Lower leg skin (tissue), 4 donors: Measurements from ENCODE around the gene GYG2. TPM values are rescaled to one million over a fixed set of nuclear protein-coding genes. Genes with fewer than 3 reads are reported as not detected.
"Not testable (repeated sequence)": the region's sequence is repeated elsewhere in the genome, so short reads cannot be mapped to it uniquely, and the experiment has no call there.

ENCODE experiments used
- DNase-seq, 2 donors: peaks; one replicate each; pipeline ENCODE4 v3.0.0-alpha.2; 2019; ENCODE audit warnings: low spot score in 2 of 2
- H3K4me3 ChIP-seq: fragments of 200-600 bp; sonication (generic); 2 replicates; pipeline ENCODE4 v1.5.1; 2017; ENCODE audit warnings: mild to moderate bottlenecking, low read depth; ENCODE audit not compliant: poor library complexity, severe bottlenecking
- POLR2A ChIP-seq, 2 donors: fragments of 450-650 bp; IDR thresholded peaks; one replicate each; pipeline ENCODE4 v1.6.1; 2016 to 2017; ENCODE audit warnings: antibody characterized with exemption in 2 of 2, mild to moderate bottlenecking in 1 of 2, moderate library complexity in 1 of 2
- WGBS, 2 donors: methylation state at CpG; one replicate each; pipeline ENCODE4 v1.1.5; 2018; 5-methylcytosine and 5-hydroxymethylcytosine counted together
- intact Hi-C: fragments of 100-400 bp; cut with DNase I; formaldehyde crosslinking; loops from one replicate; pipeline ENCODE4 v1.15.0; 2023; ENCODE audit warnings: low total_unique reads
- total RNA-seq, 4 donors: library from RNA; depleted of rRNA; stranded (reverse); fragments of >200 nt; gene quantifications; one replicate each; pipeline ENCODE4 v1.1.0, GENCODE V29; 2016
- TF ChIP-seq, protein P1 (sequence below), 3 donors: fragments of 450-650 bp; IDR thresholded peaks; one replicate each; pipeline ENCODE4 v1.5.1; 2016; ENCODE audit warnings: antibody characterized with exemption in 3 of 3, mild to moderate bottlenecking in 3 of 3, moderate library complexity in 2 of 3

Gene GYG2
- total RNA-seq, 4 donors from 2014 or later = 1.5 to 7.7 (median 5.1) TPM

GRCh38 chrX:2812161-2812907 lies 16.4 kb upstream of the GYG2 start:
- intact Hi-C loops, H3K4me3 ChIP-seq: not testable (repeated sequence)
- DNase-seq = peak; percentile 17 to 85

GRCh38 chrX:2817036-2817435 lies 11.7 kb upstream of the GYG2 start:
- no peak for TF ChIP-seq POLR2A (IDR thresholded peaks at IDR 0.05)
- TF ChIP-seq, protein P1, sequence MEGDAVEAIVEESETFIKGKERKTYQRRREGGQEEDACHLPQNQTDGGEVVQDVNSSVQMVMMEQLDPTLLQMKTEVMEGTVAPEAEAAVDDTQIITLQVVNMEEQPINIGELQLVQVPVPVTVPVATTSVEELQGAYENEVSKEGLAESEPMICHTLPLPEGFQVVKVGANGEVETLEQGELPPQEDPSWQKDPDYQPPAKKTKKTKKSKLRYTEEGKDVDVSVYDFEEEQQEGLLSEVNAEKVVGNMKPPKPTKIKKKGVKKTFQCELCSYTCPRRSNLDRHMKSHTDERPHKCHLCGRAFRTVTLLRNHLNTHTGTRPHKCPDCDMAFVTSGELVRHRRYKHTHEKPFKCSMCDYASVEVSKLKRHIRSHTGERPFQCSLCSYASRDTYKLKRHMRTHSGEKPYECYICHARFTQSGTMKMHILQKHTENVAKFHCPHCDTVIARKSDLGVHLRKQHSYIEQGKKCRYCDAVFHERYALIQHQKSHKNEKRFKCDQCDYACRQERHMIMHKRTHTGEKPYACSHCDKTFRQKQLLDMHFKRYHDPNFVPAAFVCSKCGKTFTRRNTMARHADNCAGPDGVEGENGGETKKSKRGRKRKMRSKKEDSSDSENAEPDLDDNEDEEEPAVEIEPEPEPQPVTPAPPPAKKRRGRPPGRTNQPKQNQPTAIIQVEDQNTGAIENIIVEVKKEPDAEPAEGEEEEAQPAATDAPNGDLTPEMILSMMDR (IDR thresholded peaks at IDR 0.05) = no peak
- H3K4me3 ChIP-seq = no peak overlapping the region
- no peak for DNase-seq
- 67 to 72% methylated on average over 2 of the region's 2 CpGs for WGBS, 2 donors
- intact Hi-C loops = no loop called here

More at GRCh38 chrX:2812161-2812907, 16.4 kb upstream of the GYG2 start:
- TF ChIP-seq, protein P1 (IDR thresholded peaks at IDR 0.05) = peak in 1 of 3 donors; percentile 34
- WGBS, 2 donors = 15 to 39% methylated on average over 9 to 16 of the region's 16 CpGs

GRCh38 chrX:2819345-2820135 lies 9.2 kb upstream of the GYG2 start:
- 49 to 64% methylated on average over 9 of the region's 9 CpGs for WGBS, 2 donors
- TF ChIP-seq POLR2A (IDR thresholded peaks at IDR 0.05) = no peak
- TF ChIP-seq, protein P1 (IDR thresholded peaks at IDR 0.05) = no peak
- no peak overlapping the region for H3K4me3 ChIP-seq
- peak in 1 of 2 donors; percentile 42 for DNase-seq
- intact Hi-C loops = no loop called here

DNA sequence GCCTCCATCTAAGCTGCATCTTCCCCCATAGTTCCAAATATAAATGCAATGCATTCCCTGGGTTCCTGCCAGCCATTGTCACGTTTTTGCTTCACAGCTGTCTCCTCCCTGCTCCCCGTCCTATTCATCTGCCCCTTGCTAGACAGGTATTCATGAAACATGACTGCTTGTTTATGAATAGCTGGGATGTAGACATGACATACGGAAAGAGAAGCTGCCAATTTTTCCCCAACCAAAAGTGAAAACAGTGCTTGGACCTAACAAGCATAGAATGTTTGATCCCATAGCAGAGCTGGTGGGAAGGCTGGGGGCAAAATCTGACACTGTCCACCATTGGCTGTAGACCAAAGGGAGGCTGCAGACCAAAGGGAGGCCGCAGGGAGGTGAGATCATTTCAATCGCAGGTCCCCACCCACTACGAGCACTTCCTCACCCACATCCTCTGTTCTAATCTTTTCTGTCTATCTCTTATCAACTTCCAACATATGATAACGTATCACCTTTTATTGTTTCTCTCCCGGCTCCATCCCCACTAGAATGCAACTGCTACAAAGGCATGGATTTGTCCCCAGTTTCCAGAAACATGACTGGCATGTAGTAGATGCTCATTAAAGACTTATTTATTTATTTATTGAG lies 8.5 kb upstream of the GYG2 start:
- DNase-seq = peak in 1 of 2 donors; percentile 43
- 37 to 39% methylated on average over 8 of the region's 8 CpGs for WGBS, 2 donors
- intact Hi-C loops = no loop called here
- H3K4me3 ChIP-seq = no peak overlapping the region
- TF ChIP-seq POLR2A (IDR thresholded peaks at IDR 0.05) = no peak
- TF ChIP-seq, protein P1 (IDR thresholded peaks at IDR 0.05) = no peak

GRCh38 chrX:2823795-2824386 lies 4.8 kb upstream of the GYG2 start:
- no peak overlapping the region for H3K4me3 ChIP-seq
- WGBS, 2 donors = 30 to 36% methylated on average over 10 to 13 of the region's 13 CpGs
- no peak for DNase-seq
- intact Hi-C loops = no loop called here
- TF ChIP-seq POLR2A (IDR thresholded peaks at IDR 0.05) = no peak
- TF ChIP-seq, protein P1 (IDR thresholded peaks at IDR 0.05) = no peak
